Fibroblast of skin of left quadriceps (primary cell): Measurements from ENCODE around the gene MRPL55.
A peak's percentile ranks its signal among the peaks of the same experiment; 100 is the strongest.

ENCODE experiments used
- DNase-seq, 2 experiments: peaks; one replicate each; pipeline ENCODE4 v3.0.0-alpha.2; 2013; ENCODE audit warnings: low read depth in 2 of 2

The MRPL55 gene

GRCh38 chr1:228147768-228148167, 38.7 kb upstream of the MRPL55 start:
- no peak for DNase-seq

GRCh38 chr1:228147151-228147693, 38.1 kb upstream of the MRPL55 start:
- DNase-seq = no peak

- DNase-seq = no peak
Measured at GRCh38 chr1:228146417-228147150, 37.5 kb upstream of the MRPL55 start.

- DNase-seq = no peak
Measured at GRCh38 chr1:228145463-228146416, 36.6 kb upstream of the MRPL55 start.

- DNase-seq = no peak
Measured at GRCh38 chr1:228144993-228145343, 35.9 kb upstream of the MRPL55 start.

- DNase-seq = no peak
Measured at GRCh38 chr1:228144193-228144992, 35.3 kb upstream of the MRPL55 start.

- no peak for DNase-seq
Measured at GRCh38 chr1:228143480-228144192, 34.5 kb upstream of the MRPL55 start.

- no peak for DNase-seq
Measured at GRCh38 chr1:228142701-228143136, 33.6 kb upstream of the MRPL55 start.

GRCh38 chr1:228142155-228142691, 33.1 kb upstream of the MRPL55 start:
- DNase-seq = no peak

- no peak for DNase-seq
Measured at GRCh38 chr1:228141226-228142044, 32.3 kb upstream of the MRPL55 start.

- no peak for DNase-seq
Measured at GRCh38 chr1:228140724-228141225, 31.7 kb upstream of the MRPL55 start.

- DNase-seq = peak; percentile 98
Measured at GRCh38 chr1:228139931-228140723, 31.0 kb upstream of the MRPL55 start, which contains the start of gene GUK1. GUK1 (plus strand) TSS chr1:228140279; CDS start chr1:228140303, 24 bp downstream.

GRCh38 chr1:228139406-228139930, 30.4 kb upstream of the MRPL55 start:
- no peak for DNase-seq

GRCh38 chr1:228136901-228137300, 27.8 kb upstream of the MRPL55 start:
- DNase-seq = no peak

- DNase-seq = no peak
Measured at GRCh38 chr1:228134591-228134990, 25.5 kb upstream of the MRPL55 start.

- no peak for DNase-seq
Measured at GRCh38 chr1:228131766-228132165, 22.7 kb upstream of the MRPL55 start.

- DNase-seq = no peak
Measured at GRCh38 chr1:228125185-228125584, 16.1 kb upstream of the MRPL55 start.

GRCh38 chr1:228123505-228123904, 14.4 kb upstream of the MRPL55 start:
- no peak for DNase-seq
